ENCODE results near the gene PRADC1.
"Not testable (repeated sequence)": the region's sequence is repeated elsewhere in the genome, so short reads cannot be mapped to it uniquely, and the experiment has no call there.

PRADC1 gene

GRCh38 chr2:73202156-73203054 is 30.6 kb downstream of the PRADC1 start, which contains the start of gene NOTO:
TSS of gene NOTO (plus strand) at chr2:73202574. CDS start at chr2:73202667, 93 bp downstream.
- DNase-seq (ENCODE audit: low read depth in 2 of 2): no peak

GRCh38 chr2:73200281-73200680 is 32.8 kb downstream of the PRADC1 start:
- DNase-seq (ENCODE audit: low read depth in 2 of 2): not testable (repeated sequence)

GRCh38 chr2:73197579-73197978 is 35.5 kb downstream of the PRADC1 start:
- no peak for DNase-seq (ENCODE audit: low read depth in 2 of 2)

GRCh38 chr2:73187549-73187948 is 45.5 kb downstream of the PRADC1 start:
- DNase-seq (ENCODE audit: low read depth in 2 of 2): no peak

GRCh38 chr2:73185965-73186364 is 47.1 kb downstream of the PRADC1 start:
- DNase-seq (ENCODE audit: low read depth in 2 of 2): no peak

Measured in stimulated activated CD8-positive, alpha-beta memory T cell treated with anti-CD3 and anti-CD28 coated beads, Interleukin-7, amount 100 ng/mL, for 1 hour (primary cell).